ENCODE data around the gene ETV3L. TPM values are rescaled to one million over a fixed set of nuclear protein-coding genes. Genes with fewer than 3 reads are reported as not detected.

Gene ETV3L
- total RNA-seq, 2 experiments from 2014 or later, result not detected

GRCh38 chr1:157115851-157116736, 16.5 kb upstream of the ETV3L start:
- POLR2A ChIA-PET, result no interaction called here
- no peaks in the 10 kb centered on the region for H3K9me3 Mint-ChIP-seq
- no peak overlapping the region for H3K4me3 Mint-ChIP-seq
- ATAC-seq, result no peak
- peaks cover 2% of the 10 kb centered on the region for H3K27me3 Mint-ChIP-seq
- no peak for DNase-seq
- TF ChIP-seq CTCF (IDR thresholded peaks at IDR 0.05), result no peak
- H3K36me3 Mint-ChIP-seq (ENCODE audit: low read depth), result no peaks in the 10 kb centered on the region
- no peaks in the 10 kb centered on the region for H3K4me1 Mint-ChIP-seq (ENCODE audit: low read depth)
- CTCF ChIA-PET, result interaction anchor here (2.8 to 3.7 kb wide), 2 partner anchors 26 to 40 kb away, joined by 15 to 27 read pairs; no protein-coding TSS in a partner anchor
- intact Hi-C loops (cut with micrococcal nuclease), result no loop called here
- no peak overlapping the region for H3K27ac Mint-ChIP-seq

- H3K4me3 Mint-ChIP-seq, result no peak overlapping the region
Observed at GRCh38 chr1:157115429-157115838, 15.8 kb upstream of the ETV3L start.

GRCh38 chr1:157114183-157115121, 14.8 kb upstream of the ETV3L start:
- Mint-ChIP-seq H3K27ac (no peak overlapping the region), H3K4me3 (no peak overlapping the region), H3K9me3 (no peaks in the 10 kb centered on the region), H3K27me3 (peaks cover 3% of the 10 kb centered on the region), H3K36me3 (ENCODE audit: low read depth) (no peaks in the 10 kb centered on the region), H3K4me1 (ENCODE audit: low read depth) (no peaks in the 10 kb centered on the region)
- ChIA-PET CTCF (interaction anchor here (2.8 to 3.7 kb wide), 2 partner anchors 24 to 41 kb away, joined by 15 to 27 read pairs; no protein-coding TSS in a partner anchor), POLR2A (no interaction called here)
- intact Hi-C loops (cut with micrococcal nuclease), result no loop called here
- no peak for TF ChIP-seq CTCF (IDR thresholded peaks at IDR 0.05)
- ATAC-seq (no peak), DNase-seq (no peak)

More at GRCh38 chr1:157115429-157115838, 15.8 kb upstream of the ETV3L start:
- DNase-seq (no peak), ATAC-seq (no peak)
- intact Hi-C loops (cut with micrococcal nuclease), result no loop called here
- H3K9me3 Mint-ChIP-seq, result no peaks in the 10 kb centered on the region
- TF ChIP-seq CTCF (IDR thresholded peaks at IDR 0.05), result no peak
- H3K27me3 Mint-ChIP-seq, result peaks cover 2% of the 10 kb centered on the region
- H3K4me1 Mint-ChIP-seq (ENCODE audit: low read depth), result no peaks in the 10 kb centered on the region
- CTCF ChIA-PET, result interaction anchor here (2.8 to 3.7 kb wide), 2 partner anchors 25 to 41 kb away, joined by 15 to 27 read pairs; no protein-coding TSS in a partner anchor
- H3K36me3 Mint-ChIP-seq (ENCODE audit: low read depth), result no peaks in the 10 kb centered on the region
- POLR2A ChIA-PET, result no interaction called here
- H3K27ac Mint-ChIP-seq, result no peak overlapping the region

- no peak for TF ChIP-seq CTCF (IDR thresholded peaks at IDR 0.05)
- no peaks in the 10 kb centered on the region for H3K4me1 Mint-ChIP-seq (ENCODE audit: low read depth)
- POLR2A ChIA-PET, result interaction anchor here (1.0 kb wide), 1 partner anchor 19 kb away, joined by 3 read pairs; no protein-coding TSS in a partner anchor
- DNase-seq, result no peak
- H3K27me3 Mint-ChIP-seq, result peaks cover 9% of the 10 kb centered on the region
- no peak overlapping the region for H3K4me3 Mint-ChIP-seq
- H3K27ac Mint-ChIP-seq, result no peak overlapping the region
- H3K36me3 Mint-ChIP-seq (ENCODE audit: low read depth), result no peaks in the 10 kb centered on the region
- no peak for ATAC-seq
- CTCF ChIA-PET, result interaction anchor here (1.4 to 2.8 kb wide), 2 partner anchors 24 to 42 kb away, joined by 4 to 15 read pairs; no protein-coding TSS in a partner anchor
- no peaks in the 10 kb centered on the region for H3K9me3 Mint-ChIP-seq
- intact Hi-C loops (cut with micrococcal nuclease), result no loop called here
Observed at GRCh38 chr1:157113631-157114030, 14.0 kb upstream of the ETV3L start.

Measured in activated CD8-positive, alpha-beta T cell treated with anti-CD3 and anti-CD28 coated beads for 36 hours (primary cell).